CD8-positive, alpha-beta memory T cell (primary cell): ENCODE data around the gene ADCY4. TPM values are rescaled to one million over a fixed set of nuclear protein-coding genes. Genes with fewer than 3 reads are reported as not detected.
"Not testable (repeated sequence)": the region's sequence is repeated elsewhere in the genome, so short reads cannot be mapped to it uniquely, and the experiment has no call there.

ENCODE experiments used
- CTCF ChIA-PET: fragments of 350-600 bp; sonication (Branson Sonifier 250); formaldehyde crosslinking; loops from one replicate; lab custom pipeline; 2021; ENCODE audit warnings: antibody characterized with exemption; lab: Charles Lee
- POLR2A ChIA-PET: fragments of 350-600 bp; sonication (Branson Sonifier 250); formaldehyde crosslinking; loops from one replicate; lab custom pipeline; 2021; ENCODE audit warnings: antibody characterized with exemption; lab: Charles Lee
- DNase-seq, 5 donors: peaks; one replicate each; pipeline versions ENCODE4 v3.0.0 to v3.0.0-alpha.2; 2020 to 2022; ENCODE audit warnings: mixed read lengths in 1 of 5
- H3K27ac ChIP-seq: one replicate; pipeline ENCODE4 v1.7.0; 2013; ENCODE audit warnings: low read depth, mild to moderate bottlenecking, low read length, moderate library complexity
- H3K27me3 ChIP-seq: 2 replicates; pipeline ENCODE4 v1.7.0; 2013; ENCODE audit warnings: low read length, mild to moderate bottlenecking; ENCODE audit not compliant: insufficient read depth, poor library complexity, severe bottlenecking
- H3K36me3 ChIP-seq: 2 replicates; pipeline ENCODE4 v1.7.0; 2013; ENCODE audit warnings: mild to moderate bottlenecking, low read length, moderate library complexity; ENCODE audit not compliant: insufficient read depth
- H3K4me1 ChIP-seq: 2 replicates; pipeline ENCODE4 v1.7.0; 2013; ENCODE audit warnings: mild to moderate bottlenecking, low read length, moderate library complexity; ENCODE audit not compliant: insufficient read depth
- H3K4me3 ChIP-seq: 2 replicates; pipeline ENCODE4 v1.7.0; 2013; ENCODE audit warnings: mild to moderate bottlenecking, low read length
- H3K9me3 ChIP-seq: 2 replicates; pipeline ENCODE4 v1.7.0; 2013; ENCODE audit warnings: mild to moderate bottlenecking, low read length
- H3K27ac Mint-ChIP-seq, 8 donors: one replicate each; pipeline ENCODE4 v1.8.0; 2020 to 2021; ENCODE audit warnings: mixed read lengths in 8 of 8, mild to moderate bottlenecking in 6 of 8, inconsistent platforms in 3 of 8, moderate library complexity in 3 of 8
- H3K27me3 Mint-ChIP-seq, 2 donors: one replicate each; pipeline ENCODE4 v1.8.0; 2020 to 2021; ENCODE audit warnings: mixed read lengths in 2 of 2, mild to moderate bottlenecking in 1 of 2, moderate library complexity in 1 of 2
- H3K36me3 Mint-ChIP-seq, 3 donors: one replicate each; pipeline ENCODE4 v1.8.0; 2020 to 2021; ENCODE audit warnings: mixed read lengths in 3 of 3, inconsistent platforms in 1 of 3, mild to moderate bottlenecking in 1 of 3
- H3K4me1 Mint-ChIP-seq, 3 donors: one replicate each; pipeline ENCODE4 v1.8.0; 2020 to 2021; ENCODE audit warnings: mixed read lengths in 3 of 3, inconsistent platforms in 1 of 3, mild to moderate bottlenecking in 1 of 3
- H3K4me3 Mint-ChIP-seq, 7 donors: one replicate each; pipeline ENCODE4 v1.8.0; 2020 to 2021; ENCODE audit warnings: mixed read lengths in 7 of 7, mild to moderate bottlenecking in 6 of 7, moderate library complexity in 4 of 7, inconsistent platforms in 2 of 7
- H3K9me3 Mint-ChIP-seq, 5 donors: one replicate each; pipeline ENCODE4 v1.8.0; 2020 to 2022; ENCODE audit warnings: mixed read lengths in 5 of 5, mild to moderate bottlenecking in 3 of 5, moderate library complexity in 2 of 5, inconsistent platforms in 1 of 5
- polyA plus RNA-seq: library from polyadenylated mRNA; unstranded; fragments of 300-500 nt; fragmentation: Illumina TruSeq; gene quantifications from one replicate; pipeline ENCODE4 v1.2.3, GENCODE V29; 2021
- total RNA-seq, 2 experiments: library from RNA; stranded (reverse); gene quantifications; one replicate each; pipeline ENCODE4 v1.2.3, GENCODE V29; 2021

ADCY4 gene
- total and polyA plus RNA-seq, 3 experiments from 2014 or later: 0.64 to 1.5 (median 0.84) TPM

- H3K27ac Mint-ChIP-seq: no peak overlapping the region
- no peak overlapping the region for H3K4me3 Mint-ChIP-seq
- Histone ChIP-seq H3K4me3 (no peak overlapping the region), H3K4me1 (no peaks in the 10 kb centered on the region), H3K27ac (no peak overlapping the region), H3K9me3 (no peaks in the 10 kb centered on the region), H3K36me3 (no peaks in the 10 kb centered on the region), H3K27me3 (peaks cover 9% of the 10 kb centered on the region)
- H3K9me3 Mint-ChIP-seq: peaks cover 0 to 3% (median 3%) of the 10 kb centered on the region in 5 donors
- no peak for DNase-seq
- POLR2A ChIA-PET: interaction anchor here (0.7 kb wide), 1 partner anchor 108 kb away, joined by 4 read pairs; no protein-coding TSS in a partner anchor
- H3K27me3 Mint-ChIP-seq: peaks cover 33 to 60% of the 10 kb centered on the region in 2 donors
- CTCF ChIA-PET: no interaction called here
- no peaks in the 10 kb centered on the region for H3K4me1 Mint-ChIP-seq
- no peaks in the 10 kb centered on the region for H3K36me3 Mint-ChIP-seq
Measured at GRCh38 chr14:24355009-24355408, 20.1 kb upstream of the ADCY4 start.

GRCh38 chr14:24354482-24354825, 19.6 kb upstream of the ADCY4 start:
- H3K9me3 Mint-ChIP-seq, DNase-seq, H3K36me3 ChIP-seq, H3K27ac ChIP-seq, CTCF ChIA-PET, H3K4me3 ChIP-seq, H3K27ac Mint-ChIP-seq, H3K4me3 Mint-ChIP-seq, H3K4me1 Mint-ChIP-seq, H3K9me3 ChIP-seq, H3K36me3 Mint-ChIP-seq, H3K4me1 ChIP-seq, H3K27me3 ChIP-seq: not testable (repeated sequence)
- POLR2A ChIA-PET: interaction anchor here (0.7 kb wide), 1 partner anchor 108 kb away, joined by 4 read pairs; no protein-coding TSS in a partner anchor
- peaks cover 32 to 60% of the 10 kb centered on the region in 2 donors for H3K27me3 Mint-ChIP-seq

DNA sequence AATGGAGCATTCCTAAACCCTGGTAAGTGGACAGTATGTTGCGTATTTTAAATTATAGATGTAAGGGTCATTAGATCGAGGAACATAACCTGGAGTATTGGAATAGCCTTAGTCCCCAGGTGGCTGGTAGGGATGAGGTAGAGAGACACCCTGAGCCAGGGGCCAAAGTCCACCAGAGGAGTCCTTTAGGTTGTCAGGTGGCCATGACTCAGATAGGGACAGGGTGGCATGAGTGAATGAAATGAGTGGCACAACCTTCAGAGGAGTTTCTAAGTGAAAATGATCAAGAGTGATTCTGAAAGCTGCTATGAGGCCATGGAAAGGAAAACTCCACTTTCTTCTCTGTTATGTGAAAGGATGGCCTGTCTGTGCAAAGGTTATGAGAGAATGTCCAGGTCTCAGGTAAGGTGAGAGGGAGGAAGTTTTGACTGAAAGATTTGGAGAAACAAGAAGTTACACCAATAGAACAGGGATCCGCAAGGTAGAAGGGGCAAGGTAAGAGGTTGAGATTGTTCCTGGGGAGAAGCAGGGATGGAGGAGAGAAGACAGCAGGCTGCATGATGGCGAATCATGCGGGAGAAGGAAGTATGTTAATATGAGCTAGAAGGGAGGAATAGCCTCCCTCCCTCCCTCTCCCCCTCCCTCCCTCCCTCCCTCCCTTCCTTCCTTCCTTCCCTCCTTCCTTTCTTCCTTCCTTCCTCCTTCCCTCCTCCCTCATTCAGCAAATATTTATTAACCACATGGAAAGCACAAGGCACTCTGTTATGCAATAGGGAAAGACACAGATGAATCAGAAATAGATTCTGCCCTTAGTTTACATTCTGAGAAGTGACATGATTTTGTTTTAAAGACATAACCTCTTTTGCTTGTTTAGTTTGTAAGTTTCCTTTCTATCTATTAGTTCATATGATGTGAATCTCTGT, 18.9 kb upstream of the ADCY4 start:
- no peak for DNase-seq
- H3K4me1 ChIP-seq: no peaks in the 10 kb centered on the region
- H3K4me3 ChIP-seq: no peak overlapping the region
- peaks cover 3% of the 10 kb centered on the region for H3K27me3 ChIP-seq
- H3K27me3 Mint-ChIP-seq: peaks cover 31 to 61% of the 10 kb centered on the region in 2 donors
- H3K36me3 Mint-ChIP-seq: no peaks in the 10 kb centered on the region
- H3K9me3 Mint-ChIP-seq: no peaks in the 10 kb centered on the region
- no peak overlapping the region for H3K27ac Mint-ChIP-seq
- POLR2A ChIA-PET: no interaction called here
- H3K27ac ChIP-seq: no peak overlapping the region
- H3K36me3 ChIP-seq: no peaks in the 10 kb centered on the region
- H3K4me3 Mint-ChIP-seq: no peak overlapping the region
- no peaks in the 10 kb centered on the region for H3K4me1 Mint-ChIP-seq
- CTCF ChIA-PET: no interaction called here
- no peaks in the 10 kb centered on the region for H3K9me3 ChIP-seq

DNA sequence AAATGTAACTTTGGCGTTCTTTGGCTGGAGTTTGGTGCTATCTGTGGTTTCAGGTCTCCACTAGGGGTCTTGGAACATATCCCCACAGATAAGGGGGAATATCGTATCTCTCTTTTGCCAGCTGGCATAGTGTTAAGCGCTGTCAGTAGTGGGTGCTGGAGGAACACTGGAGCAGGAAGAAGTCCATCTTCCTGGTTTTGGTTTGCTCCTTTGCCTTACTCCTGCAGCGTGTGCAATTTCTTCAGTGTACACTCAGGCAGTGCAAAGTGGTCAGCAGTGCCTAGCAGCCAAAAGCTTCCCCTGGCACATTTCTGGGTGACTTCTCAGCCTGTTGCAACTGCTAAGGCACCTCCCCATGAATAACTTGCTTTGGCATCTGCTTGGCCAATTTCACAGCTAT, 16.6 kb upstream of the ADCY4 start:
- Histone ChIP-seq H3K9me3 (no peaks in the 10 kb centered on the region), H3K27ac (no peak overlapping the region), H3K27me3 (peaks cover 3% of the 10 kb centered on the region), H3K36me3 (no peaks in the 10 kb centered on the region), H3K4me1 (no peaks in the 10 kb centered on the region), H3K4me3 (no peak overlapping the region)
- no peak for DNase-seq
- ChIA-PET CTCF (interaction anchor here (0.8 to 1.9 kb wide), 3 partner anchors 13 to 80 kb away, joined by 3 to 6 read pairs (median 5); no protein-coding TSS in a partner anchor), POLR2A (interaction anchor here (0.6 kb wide), 1 partner anchor 12 kb away, joined by 5 read pairs; no protein-coding TSS in a partner anchor)
- Mint-ChIP-seq H3K4me3 (no peak overlapping the region), H3K36me3 (no peaks in the 10 kb centered on the region), H3K27me3 (peaks cover 29 to 58% of the 10 kb centered on the region in 2 donors), H3K9me3 (no peaks in the 10 kb centered on the region), H3K27ac (no peak overlapping the region), H3K4me1 (no peaks in the 10 kb centered on the region)

GRCh38 chr14:24349742-24350141, 14.9 kb upstream of the ADCY4 start:
- POLR2A ChIA-PET: no interaction called here
- H3K4me1 ChIP-seq: no peaks in the 10 kb centered on the region

GRCh38 chr14:24348186-24348585, 13.3 kb upstream of the ADCY4 start:
- no peaks in the 10 kb centered on the region for H3K36me3 Mint-ChIP-seq
- H3K4me3 ChIP-seq: no peak overlapping the region
- no peak overlapping the region for H3K27ac Mint-ChIP-seq
- H3K4me1 ChIP-seq: no peaks in the 10 kb centered on the region
- H3K9me3 ChIP-seq: no peaks in the 10 kb centered on the region
- no peak for DNase-seq
- no peak overlapping the region for H3K27ac ChIP-seq
- no peaks in the 10 kb centered on the region for H3K36me3 ChIP-seq
- H3K27me3 ChIP-seq: peaks cover 3% of the 10 kb centered on the region
- H3K4me1 Mint-ChIP-seq: no peaks in the 10 kb centered on the region
- no peaks in the 10 kb centered on the region for H3K9me3 Mint-ChIP-seq
- no peak overlapping the region for H3K4me3 Mint-ChIP-seq
- ChIA-PET CTCF (interaction anchor here (0.8 to 4.4 kb wide), 2 partner anchors 15 to 19 kb away, joined by 3 to 37 read pairs; partner anchors contain the start of gene ADCY4), POLR2A (no interaction called here)
- H3K27me3 Mint-ChIP-seq: peaks cover 36 to 60% of the 10 kb centered on the region in 2 donors

More at GRCh38 chr14:24349742-24350141, 14.9 kb upstream of the ADCY4 start:
- no peaks in the 10 kb centered on the region for H3K9me3 Mint-ChIP-seq
- peaks cover 36 to 67% of the 10 kb centered on the region in 2 donors for H3K27me3 Mint-ChIP-seq
- H3K4me3 ChIP-seq: no peak overlapping the region
- H3K36me3 ChIP-seq: no peaks in the 10 kb centered on the region
- DNase-seq: no peak
- CTCF ChIA-PET: no interaction called here
- no peak overlapping the region for H3K27ac ChIP-seq
- no peaks in the 10 kb centered on the region for H3K36me3 Mint-ChIP-seq
- no peaks in the 10 kb centered on the region for H3K9me3 ChIP-seq
- H3K4me3 Mint-ChIP-seq: no peak overlapping the region
- peaks cover 3% of the 10 kb centered on the region for H3K27me3 ChIP-seq
- H3K27ac Mint-ChIP-seq: peak overlapping the region in 1 of 8 donors; percentile 19
- H3K4me1 Mint-ChIP-seq: no peaks in the 10 kb centered on the region

GRCh38 chr14:24347134-24347533, 12.3 kb upstream of the ADCY4 start:
- H3K4me3 Mint-ChIP-seq: no peak overlapping the region
- H3K27me3 ChIP-seq: no peaks in the 10 kb centered on the region
- H3K27ac Mint-ChIP-seq: peak overlapping the region in 1 of 8 donors; percentile 16
- no peak overlapping the region for H3K4me3 ChIP-seq
- CTCF ChIA-PET: interaction anchor here (4.4 kb wide), 1 partner anchor 14 kb away, joined by 37 read pairs; the partner anchor contains the start of gene ADCY4
- no peak for DNase-seq
- no peaks in the 10 kb centered on the region for H3K9me3 Mint-ChIP-seq
- H3K36me3 ChIP-seq: no peaks in the 10 kb centered on the region
- H3K27ac ChIP-seq: no peak overlapping the region
- POLR2A ChIA-PET: no interaction called here
- peaks cover 33 to 56% of the 10 kb centered on the region in 2 donors for H3K27me3 Mint-ChIP-seq
- no peaks in the 10 kb centered on the region for H3K4me1 ChIP-seq
- H3K36me3 Mint-ChIP-seq: no peaks in the 10 kb centered on the region
- H3K9me3 ChIP-seq: no peaks in the 10 kb centered on the region
- no peaks in the 10 kb centered on the region for H3K4me1 Mint-ChIP-seq
